ENCODE results near the gene MINDY4.

MINDY4 gene

DNA sequence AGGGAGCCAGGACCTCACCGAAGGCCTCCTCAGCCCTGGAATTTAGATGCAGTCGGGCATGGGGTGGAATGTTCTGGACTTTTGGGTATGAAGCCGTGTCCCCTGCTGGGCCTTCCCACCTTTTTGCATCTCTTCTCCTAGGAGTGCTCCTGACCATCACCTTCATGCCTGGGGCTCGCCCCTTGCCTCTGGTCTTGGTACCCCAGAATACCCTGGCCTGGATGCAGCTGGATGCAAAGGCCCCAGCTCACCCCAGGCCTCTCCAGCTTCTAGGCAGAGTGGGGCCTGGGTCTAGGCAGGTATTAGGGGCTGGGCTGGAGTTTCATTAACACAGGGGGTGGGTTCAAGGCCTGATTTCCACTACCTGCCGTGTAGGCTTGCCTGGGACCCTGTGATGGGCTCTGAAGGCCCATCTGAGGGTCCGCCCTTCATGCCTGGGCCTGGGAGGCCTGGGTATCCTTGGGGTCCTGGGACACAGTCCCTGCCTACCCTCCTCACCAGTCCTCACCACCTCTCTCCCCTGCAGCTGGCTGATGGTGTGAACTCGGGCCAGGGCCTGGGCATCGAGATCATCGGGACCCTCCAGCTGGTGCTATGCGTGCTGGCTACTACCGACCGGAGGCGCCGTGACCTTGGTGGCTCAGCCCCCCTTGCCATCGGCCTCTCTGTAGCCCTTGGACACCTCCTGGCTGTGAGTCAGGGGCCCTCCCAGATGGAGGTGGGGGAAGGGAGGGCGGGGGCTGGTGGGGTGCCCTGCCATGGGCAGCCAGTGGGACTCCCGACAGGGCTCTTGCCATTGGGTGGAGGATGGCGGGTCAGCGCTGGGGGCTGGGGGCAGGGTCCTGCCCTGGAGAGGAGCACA, 150.6 kb downstream of the MINDY4 start:
- no peaks in the 10 kb centered on the region for H3K27me3 Mint-ChIP-seq
- DNase-seq (ENCODE audit: low spot score in 2 of 2) (no peak), ATAC-seq (replicated peaks; ENCODE audit: extremely low read depth, poor library complexity, severe bottlenecking) (no peak)
- no peaks in the 10 kb centered on the region for H3K4me1 Mint-ChIP-seq
- H3K36me3 Mint-ChIP-seq (ENCODE audit: insufficient read depth), result no peaks in the 10 kb centered on the region
- no peak overlapping the region for H3K27ac Mint-ChIP-seq (ENCODE audit: low read depth)
- H3K4me3 Mint-ChIP-seq, result no peak overlapping the region
- H3K9me3 Mint-ChIP-seq, result no peaks in the 10 kb centered on the region

DNA sequence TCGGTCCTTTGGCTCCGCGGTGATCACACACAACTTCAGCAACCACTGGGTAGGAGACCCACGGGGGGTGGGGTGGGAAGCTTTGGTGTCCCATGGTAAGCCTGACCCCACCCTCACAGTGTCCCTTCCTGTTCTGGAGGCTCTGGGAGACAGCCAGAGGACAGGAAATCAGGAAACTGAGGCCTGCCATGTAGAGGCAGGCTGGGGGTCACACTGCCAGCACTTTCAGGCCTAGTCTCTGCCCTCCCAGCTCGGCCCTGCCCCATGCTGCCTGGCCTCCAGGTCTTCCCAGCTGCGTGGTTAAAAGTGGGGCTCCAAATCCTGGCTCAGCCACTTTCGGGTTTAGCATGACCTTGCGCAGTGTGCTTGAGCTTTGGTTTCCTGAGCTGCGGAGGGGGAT, 151.4 kb downstream of the MINDY4 start:
- Mint-ChIP-seq H3K4me1 (no peaks in the 10 kb centered on the region), H3K27ac (ENCODE audit: low read depth) (no peak overlapping the region), H3K36me3 (ENCODE audit: insufficient read depth) (no peaks in the 10 kb centered on the region), H3K27me3 (no peaks in the 10 kb centered on the region), H3K4me3 (no peak overlapping the region), H3K9me3 (no peaks in the 10 kb centered on the region)
- ATAC-seq (replicated peaks; ENCODE audit: extremely low read depth, poor library complexity, severe bottlenecking), result no peak
- DNase-seq (ENCODE audit: low spot score in 2 of 2), result no peak

DNA sequence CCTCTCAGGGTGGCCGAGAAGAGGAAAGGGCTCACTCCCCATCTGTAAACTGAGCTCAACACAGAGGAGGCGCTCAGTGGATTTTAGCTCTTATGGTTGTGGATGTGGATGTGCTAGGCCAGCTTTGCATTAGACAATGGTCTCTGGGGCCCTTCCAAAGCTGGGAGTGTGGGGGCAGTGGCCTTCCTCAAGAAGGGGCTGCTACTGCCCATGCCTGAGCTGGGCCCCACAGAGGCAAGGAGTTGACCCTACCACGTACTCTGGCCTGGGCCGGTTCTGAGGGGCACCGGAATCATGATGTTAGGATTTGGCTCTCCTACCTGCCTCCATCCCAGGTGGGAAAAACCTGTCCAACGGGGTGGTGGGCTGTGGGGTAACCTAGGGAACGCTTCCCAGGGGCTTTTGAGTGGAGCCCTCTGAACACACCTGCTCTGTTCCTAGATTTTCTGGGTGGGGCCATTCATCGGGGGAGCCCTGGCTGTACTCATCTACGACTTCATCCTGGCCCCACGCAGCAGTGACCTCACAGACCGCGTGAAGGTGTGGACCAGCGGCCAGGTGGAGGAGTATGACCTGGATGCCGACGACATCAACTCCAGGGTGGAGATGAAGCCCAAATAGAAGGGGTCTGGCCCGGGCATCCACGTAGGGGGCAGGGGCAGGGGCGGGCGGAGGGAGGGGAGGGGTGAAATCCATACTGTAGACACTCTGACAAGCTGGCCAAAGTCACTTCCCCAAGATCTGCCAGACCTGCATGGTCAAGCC, 152.0 kb downstream of the MINDY4 start:
- no peaks in the 10 kb centered on the region for H3K36me3 Mint-ChIP-seq (ENCODE audit: insufficient read depth)
- DNase-seq (ENCODE audit: low spot score in 2 of 2) (peak in 1 of 2 donors; percentile 7), ATAC-seq (replicated peaks; ENCODE audit: extremely low read depth, poor library complexity, severe bottlenecking) (no peak)
- H3K4me3 Mint-ChIP-seq, result no peak overlapping the region
- no peaks in the 10 kb centered on the region for H3K4me1 Mint-ChIP-seq
- no peaks in the 10 kb centered on the region for H3K9me3 Mint-ChIP-seq
- no peak overlapping the region for H3K27ac Mint-ChIP-seq (ENCODE audit: low read depth)
- H3K27me3 Mint-ChIP-seq, result no peaks in the 10 kb centered on the region

DNA sequence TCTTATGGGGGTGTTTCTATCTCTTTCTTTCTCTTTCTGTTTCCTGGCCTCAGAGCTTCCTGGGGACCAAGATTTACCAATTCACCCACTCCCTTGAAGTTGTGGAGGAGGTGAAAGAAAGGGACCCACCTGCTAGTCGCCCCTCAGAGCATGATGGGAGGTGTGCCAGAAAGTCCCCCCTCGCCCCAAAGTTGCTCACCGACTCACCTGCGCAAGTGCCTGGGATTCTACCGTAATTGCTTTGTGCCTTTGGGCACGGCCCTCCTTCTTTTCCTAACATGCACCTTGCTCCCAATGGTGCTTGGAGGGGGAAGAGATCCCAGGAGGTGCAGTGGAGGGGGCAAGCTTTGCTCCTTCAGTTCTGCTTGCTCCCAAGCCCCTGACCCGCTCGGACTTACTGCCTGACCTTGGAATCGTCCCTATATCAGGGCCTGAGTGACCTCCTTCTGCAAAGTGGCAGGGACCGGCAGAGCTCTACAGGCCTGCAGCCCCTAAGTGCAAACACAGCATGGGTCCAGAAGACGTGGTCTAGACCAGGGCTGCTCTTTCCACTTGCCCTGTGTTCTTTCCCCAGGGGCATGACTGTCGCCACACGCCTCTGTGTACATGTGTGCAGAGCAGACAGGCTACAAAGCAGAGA, 152.7 kb downstream of the MINDY4 start:
- Mint-ChIP-seq H3K4me1 (no peaks in the 10 kb centered on the region), H3K27ac (ENCODE audit: low read depth) (no peak overlapping the region), H3K36me3 (ENCODE audit: insufficient read depth) (no peaks in the 10 kb centered on the region), H3K27me3 (no peaks in the 10 kb centered on the region), H3K4me3 (no peak overlapping the region), H3K9me3 (no peaks in the 10 kb centered on the region)
- no peak for ATAC-seq (replicated peaks; ENCODE audit: extremely low read depth, poor library complexity, severe bottlenecking)
- DNase-seq (ENCODE audit: low spot score in 2 of 2), result peak; percentile 4 to 5

- H3K4me1 Mint-ChIP-seq, result no peaks in the 10 kb centered on the region
- no peaks in the 10 kb centered on the region for H3K9me3 Mint-ChIP-seq
- no peak for ATAC-seq (replicated peaks; ENCODE audit: extremely low read depth, poor library complexity, severe bottlenecking)
- peaks cover 7% of the 10 kb centered on the region for H3K27me3 Mint-ChIP-seq
- no peaks in the 10 kb centered on the region for H3K36me3 Mint-ChIP-seq (ENCODE audit: insufficient read depth)
- H3K4me3 Mint-ChIP-seq, result no peak overlapping the region
- H3K27ac Mint-ChIP-seq (ENCODE audit: low read depth), result no peak overlapping the region
- peak; percentile 0 to 5 for DNase-seq (ENCODE audit: low spot score in 2 of 2)
These were observed 153.4 kb downstream of the MINDY4 start for GRCh38 chr7:30924624-30925023.

GRCh38 chr7:30925117-30925516, 153.9 kb downstream of the MINDY4 start:
- H3K36me3 Mint-ChIP-seq (ENCODE audit: insufficient read depth), result no peaks in the 10 kb centered on the region
- no peaks in the 10 kb centered on the region for H3K9me3 Mint-ChIP-seq
- ATAC-seq (replicated peaks; ENCODE audit: extremely low read depth, poor library complexity, severe bottlenecking) (no peak), DNase-seq (ENCODE audit: low spot score in 2 of 2) (peak; percentile 0 to 5)
- H3K4me3 Mint-ChIP-seq, result no peak overlapping the region
- peaks cover 12% of the 10 kb centered on the region for H3K27me3 Mint-ChIP-seq
- no peak overlapping the region for H3K27ac Mint-ChIP-seq (ENCODE audit: low read depth)
- H3K4me1 Mint-ChIP-seq, result no peaks in the 10 kb centered on the region

- Mint-ChIP-seq H3K27ac (ENCODE audit: low read depth) (no peak overlapping the region), H3K9me3 (no peaks in the 10 kb centered on the region), H3K36me3 (ENCODE audit: insufficient read depth) (no peaks in the 10 kb centered on the region), H3K27me3 (peaks cover 14% of the 10 kb centered on the region), H3K4me1 (no peaks in the 10 kb centered on the region), H3K4me3 (no peak overlapping the region)
- DNase-seq (ENCODE audit: low spot score in 2 of 2) (peak in 1 of 2 donors; percentile 7), ATAC-seq (replicated peaks; ENCODE audit: extremely low read depth, poor library complexity, severe bottlenecking) (no peak)
These were observed 154.7 kb downstream of the MINDY4 start for GRCh38 chr7:30925913-30926312.

DNA sequence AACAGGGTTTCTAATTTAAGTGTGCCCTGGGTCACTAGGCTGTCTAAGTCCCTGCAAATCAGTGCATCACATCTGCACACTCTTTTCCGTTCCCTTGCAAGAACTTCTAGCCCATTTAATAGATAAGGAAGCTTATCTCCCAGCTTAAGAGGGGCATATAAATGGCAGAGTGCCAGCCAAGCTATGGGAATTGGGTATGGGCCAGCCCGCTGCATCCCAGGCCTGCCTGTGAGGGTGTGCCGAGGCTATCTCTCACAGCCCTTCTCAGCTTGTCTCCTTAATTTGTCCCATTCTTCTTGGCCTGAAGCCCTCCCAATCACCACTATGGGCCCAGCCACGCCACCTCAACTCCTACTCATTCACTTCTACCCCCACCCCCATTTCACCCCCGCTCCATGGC, 155.1 kb downstream of the MINDY4 start:
- ATAC-seq (replicated peaks; ENCODE audit: extremely low read depth, poor library complexity, severe bottlenecking) (no peak), DNase-seq (ENCODE audit: low spot score in 2 of 2) (peak in 1 of 2 donors; percentile 8)
- no peak overlapping the region for H3K27ac Mint-ChIP-seq (ENCODE audit: low read depth)
- H3K4me1 Mint-ChIP-seq, result no peaks in the 10 kb centered on the region
- peaks cover 14% of the 10 kb centered on the region for H3K27me3 Mint-ChIP-seq
- no peaks in the 10 kb centered on the region for H3K36me3 Mint-ChIP-seq (ENCODE audit: insufficient read depth)
- H3K4me3 Mint-ChIP-seq, result no peak overlapping the region
- H3K9me3 Mint-ChIP-seq, result no peaks in the 10 kb centered on the region

GRCh38 chr7:30927040-30927439, 155.8 kb downstream of the MINDY4 start:
- H3K4me3 Mint-ChIP-seq, result no peak overlapping the region
- no peaks in the 10 kb centered on the region for H3K9me3 Mint-ChIP-seq
- H3K36me3 Mint-ChIP-seq (ENCODE audit: insufficient read depth), result no peaks in the 10 kb centered on the region
- ATAC-seq (replicated peaks; ENCODE audit: extremely low read depth, poor library complexity, severe bottlenecking) (no peak), DNase-seq (ENCODE audit: low spot score in 2 of 2) (no peak)
- no peak overlapping the region for H3K27ac Mint-ChIP-seq (ENCODE audit: low read depth)
- H3K4me1 Mint-ChIP-seq, result no peaks in the 10 kb centered on the region
- H3K27me3 Mint-ChIP-seq, result peaks cover 14% of the 10 kb centered on the region

GRCh38 chr7:30927559-30927958, 156.3 kb downstream of the MINDY4 start:
- no peak for ATAC-seq (replicated peaks; ENCODE audit: extremely low read depth, poor library complexity, severe bottlenecking)
- H3K4me1 Mint-ChIP-seq, result no peaks in the 10 kb centered on the region
- H3K9me3 Mint-ChIP-seq, result no peaks in the 10 kb centered on the region
- peaks cover 14% of the 10 kb centered on the region for H3K27me3 Mint-ChIP-seq
- no peak overlapping the region for H3K27ac Mint-ChIP-seq (ENCODE audit: low read depth)
- no peak overlapping the region for H3K4me3 Mint-ChIP-seq
- DNase-seq (ENCODE audit: low spot score in 2 of 2), result no peak
- H3K36me3 Mint-ChIP-seq (ENCODE audit: insufficient read depth), result no peaks in the 10 kb centered on the region

GRCh38 chr7:30928254-30928872, 157.1 kb downstream of the MINDY4 start:
- ATAC-seq (replicated peaks; ENCODE audit: extremely low read depth, poor library complexity, severe bottlenecking), result no peak
- Mint-ChIP-seq H3K27ac (ENCODE audit: low read depth) (no peak overlapping the region), H3K4me1 (no peaks in the 10 kb centered on the region), H3K9me3 (no peaks in the 10 kb centered on the region), H3K36me3 (ENCODE audit: insufficient read depth) (no peaks in the 10 kb centered on the region), H3K4me3 (no peak overlapping the region), H3K27me3 (peaks cover 14% of the 10 kb centered on the region)
- peak in 1 of 2 donors; percentile 6 for DNase-seq (ENCODE audit: low spot score in 2 of 2)

- no peak for ATAC-seq (replicated peaks; ENCODE audit: extremely low read depth, poor library complexity, severe bottlenecking)
- H3K27ac Mint-ChIP-seq (ENCODE audit: low read depth), result no peak overlapping the region
- no peaks in the 10 kb centered on the region for H3K4me1 Mint-ChIP-seq
These were observed 158.5 kb downstream of the MINDY4 start for GRCh38 chr7:30929686-30930085.

More at GRCh38 chr7:30929686-30930085, 158.5 kb downstream of the MINDY4 start:
- DNase-seq (ENCODE audit: low spot score in 2 of 2), result no peak
- no peak overlapping the region for H3K4me3 Mint-ChIP-seq
- no peaks in the 10 kb centered on the region for H3K36me3 Mint-ChIP-seq (ENCODE audit: insufficient read depth)
- H3K27me3 Mint-ChIP-seq, result peaks cover 24% of the 10 kb centered on the region
- no peaks in the 10 kb centered on the region for H3K9me3 Mint-ChIP-seq
